Smooth muscle cell (in vitro differentiated cells): ENCODE data around the gene PTPRN2. TPM values are rescaled to one million over a fixed set of nuclear protein-coding genes. Genes with fewer than 3 reads are reported as not detected.

ENCODE experiments used
- DNase-seq: peaks from one replicate; lab custom pipeline; 2025; ENCODE audit not compliant: unreplicated experiment; lab: John Stamatoyannopoulos, UW
- H2AFZ ChIP-seq: fragments of 200-600 bp; sonication (generic); 2 replicates; pipeline ENCODE4 v1.6.0; 2016; ENCODE audit warnings: antibody characterized with exemption, low read depth, mild to moderate bottlenecking
- H3F3A ChIP-seq: fragments of 200-600 bp; sonication (generic); 2 replicates; pipeline ENCODE4 v1.6.0; 2017; ENCODE audit warnings: antibody characterized with exemption, low read depth
- H3K27ac ChIP-seq: fragments of 200-600 bp; sonication (generic); 2 replicates; pipeline ENCODE4 v1.5.1; 2016; ENCODE audit warnings: low read depth, mild to moderate bottlenecking
- H3K27me3 ChIP-seq: fragments of 200-600 bp; sonication (generic); 2 replicates; pipeline ENCODE4 v1.6.1; 2016; ENCODE audit warnings: low read depth, mild to moderate bottlenecking
- H3K36me3 ChIP-seq: fragments of 200-600 bp; sonication (generic); 2 replicates; pipeline ENCODE4 v1.5.1; 2016; ENCODE audit warnings: low read depth
- H3K4me1 ChIP-seq: fragments of 200-600 bp; sonication (generic); 2 replicates; pipeline ENCODE4 v1.5.1; 2016; ENCODE audit warnings: low read depth
- H3K4me2 ChIP-seq: fragments of 200-600 bp; sonication (generic); 2 replicates; pipeline ENCODE4 v1.6.0; 2016; ENCODE audit warnings: mild to moderate bottlenecking
- H3K4me3 ChIP-seq: fragments of 200-600 bp; sonication (generic); 2 replicates; pipeline ENCODE4 v1.5.1; 2016; ENCODE audit warnings: mild to moderate bottlenecking
- H3K79me2 ChIP-seq: fragments of 200-600 bp; sonication (generic); 2 replicates; pipeline ENCODE4 v1.6.0; 2016; ENCODE audit warnings: low read depth, mild to moderate bottlenecking
- H3K9ac ChIP-seq: fragments of 200-600 bp; sonication (generic); 2 replicates; pipeline ENCODE4 v1.6.0; 2016; ENCODE audit warnings: low read depth
- H3K9me3 ChIP-seq: fragments of 200-600 bp; sonication (generic); replicated peaks from 2 replicates; pipeline ENCODE4 v1.5.1; 2016; ENCODE audit warnings: low read depth
- H4K20me1 ChIP-seq: fragments of 200-600 bp; sonication (generic); 2 replicates; pipeline ENCODE4 v1.6.0; 2016; ENCODE audit warnings: low read depth
- WGBS: methylation state at CpG from one replicate; pipeline ENCODE4 v1.1.7; 2016; ENCODE audit warnings: low lambda C conversion rate; 5-methylcytosine and 5-hydroxymethylcytosine counted together
- polyA plus RNA-seq: library from polyadenylated mRNA; unstranded; fragments of >200 nt; fragmentation: Nextera tagmentation; extraction: Ambion mirVana; gene quantifications from 2 replicates; pipeline ENCODE4 v1.2.1, GENCODE V29; 2016
- total RNA-seq: library from RNA; depleted of rRNA; stranded (reverse); fragments of >200 nt; gene quantifications from 2 replicates; pipeline ENCODE4 v1.2.3, GENCODE V29; 2014
- TF ChIP-seq, protein P1 (sequence below): fragments of 200-600 bp; sonication (generic); IDR thresholded peaks from 2 replicates; pipeline ENCODE4 v1.5.1; 2017; ENCODE audit warnings: borderline replicate concordance, mild to moderate bottlenecking, antibody characterized with exemption; ENCODE audit not compliant: insufficient read depth, poor library complexity, severe bottlenecking

Gene PTPRN2
- total and polyA plus RNA-seq, 2 experiments from 2014 or later, result 0.09 to 0.87 TPM

DNA sequence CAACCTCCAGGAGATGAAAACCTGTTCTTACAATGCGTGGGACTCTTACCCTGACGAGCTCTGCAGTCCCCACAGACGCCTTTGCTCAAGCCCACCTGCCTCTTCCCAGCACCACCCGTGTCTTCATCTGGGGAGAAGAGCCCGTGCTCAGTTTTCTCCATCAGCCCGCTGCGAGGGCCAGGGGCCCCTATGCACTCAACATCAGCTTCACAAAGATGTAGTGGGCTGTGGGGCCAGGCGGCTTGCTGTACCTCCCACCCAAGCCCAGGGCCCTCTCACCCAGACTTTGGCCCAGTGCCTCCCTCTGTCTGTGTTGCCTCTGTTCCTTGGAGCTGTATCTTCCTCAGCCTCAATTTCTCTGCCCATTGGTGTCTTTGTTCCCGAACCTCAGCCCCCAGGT is 814.3 kb downstream of the PTPRN2 start:
- DNase-seq, result no peak
- no peak overlapping the region for H3K4me3 ChIP-seq
- H3K9me3 ChIP-seq, result no peaks in the 10 kb centered on the region
- no peak overlapping the region for H3K9ac ChIP-seq
- H2AFZ ChIP-seq, result no peak overlapping the region
- H3K4me1 ChIP-seq, result no peaks in the 10 kb centered on the region
- 92% methylated on average over 9 of the region's 9 CpGs for WGBS
- H3K4me2 ChIP-seq, result no peak overlapping the region
- peaks cover 5% of the 10 kb centered on the region for H3K27me3 ChIP-seq
- TF ChIP-seq, protein P1, sequence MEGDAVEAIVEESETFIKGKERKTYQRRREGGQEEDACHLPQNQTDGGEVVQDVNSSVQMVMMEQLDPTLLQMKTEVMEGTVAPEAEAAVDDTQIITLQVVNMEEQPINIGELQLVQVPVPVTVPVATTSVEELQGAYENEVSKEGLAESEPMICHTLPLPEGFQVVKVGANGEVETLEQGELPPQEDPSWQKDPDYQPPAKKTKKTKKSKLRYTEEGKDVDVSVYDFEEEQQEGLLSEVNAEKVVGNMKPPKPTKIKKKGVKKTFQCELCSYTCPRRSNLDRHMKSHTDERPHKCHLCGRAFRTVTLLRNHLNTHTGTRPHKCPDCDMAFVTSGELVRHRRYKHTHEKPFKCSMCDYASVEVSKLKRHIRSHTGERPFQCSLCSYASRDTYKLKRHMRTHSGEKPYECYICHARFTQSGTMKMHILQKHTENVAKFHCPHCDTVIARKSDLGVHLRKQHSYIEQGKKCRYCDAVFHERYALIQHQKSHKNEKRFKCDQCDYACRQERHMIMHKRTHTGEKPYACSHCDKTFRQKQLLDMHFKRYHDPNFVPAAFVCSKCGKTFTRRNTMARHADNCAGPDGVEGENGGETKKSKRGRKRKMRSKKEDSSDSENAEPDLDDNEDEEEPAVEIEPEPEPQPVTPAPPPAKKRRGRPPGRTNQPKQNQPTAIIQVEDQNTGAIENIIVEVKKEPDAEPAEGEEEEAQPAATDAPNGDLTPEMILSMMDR, result no peak
- H3K79me2 ChIP-seq, result no peaks in the 10 kb centered on the region
- no peak overlapping the region for H3K27ac ChIP-seq
- H3F3A ChIP-seq, result no peaks in the 10 kb centered on the region
- no peaks in the 10 kb centered on the region for H3K36me3 ChIP-seq
- no peaks in the 10 kb centered on the region for H4K20me1 ChIP-seq

DNA sequence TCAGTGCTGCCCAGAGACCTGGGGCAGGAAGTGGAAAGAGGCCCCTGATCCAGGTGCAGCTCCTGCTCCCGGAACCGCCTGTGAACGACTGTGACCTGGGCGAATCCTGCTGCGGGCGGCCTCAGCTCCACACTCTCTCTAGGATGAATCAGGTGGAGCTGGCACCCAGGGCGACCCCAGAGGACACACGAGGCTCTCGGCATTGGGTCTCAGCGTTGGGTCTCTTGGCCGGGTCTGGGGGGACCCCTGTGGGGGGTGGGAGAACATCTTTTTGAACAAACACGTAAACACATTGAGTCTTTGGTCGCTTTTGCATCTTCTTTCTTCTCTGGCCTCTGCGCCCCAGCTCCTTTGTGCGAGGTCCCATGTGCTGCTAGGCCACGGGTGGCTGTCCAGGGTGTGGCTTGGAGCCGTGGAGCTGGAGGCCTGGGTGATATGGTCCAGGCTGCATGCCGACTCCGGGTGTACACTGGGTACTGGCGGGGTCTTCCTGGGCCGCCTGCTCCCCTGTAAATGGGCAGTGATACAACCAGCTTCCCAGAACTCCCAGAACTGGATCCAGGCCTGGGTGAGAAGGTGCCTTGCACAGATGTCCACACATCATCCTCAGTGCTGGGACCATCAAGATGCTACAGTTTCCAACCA is 815.0 kb downstream of the PTPRN2 start:
- no peak overlapping the region for H3K4me3 ChIP-seq

DNA sequence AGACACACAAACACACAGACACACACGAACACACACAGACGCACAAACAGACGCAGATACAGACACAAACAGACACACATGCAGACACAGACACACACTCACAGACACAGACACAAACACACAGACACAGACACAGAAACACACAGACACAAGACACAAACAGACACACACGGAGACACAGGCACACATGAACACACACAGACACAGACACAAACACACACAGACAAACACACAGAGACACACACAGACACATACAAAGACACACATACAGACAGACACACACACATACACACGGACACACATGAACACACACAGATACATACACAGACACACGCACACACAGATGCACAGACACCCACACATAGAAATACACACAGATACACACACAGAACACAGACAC is 815.9 kb downstream of the PTPRN2 start:
- Histone ChIP-seq H4K20me1 (no peaks in the 10 kb centered on the region), H3K36me3 (no peaks in the 10 kb centered on the region), H3K9ac (no peak overlapping the region), H3K4me3 (no peak overlapping the region), H3K9me3 (no peaks in the 10 kb centered on the region), H2AFZ (no peak overlapping the region), H3K79me2 (no peaks in the 10 kb centered on the region), H3K27ac (no peak overlapping the region), H3K4me2 (no peak overlapping the region), H3K27me3 (no peaks in the 10 kb centered on the region), H3F3A (no peaks in the 10 kb centered on the region), H3K4me1 (no peaks in the 10 kb centered on the region)
- DNase-seq, result no peak
- WGBS, result 95% methylated on average over 6 of the region's 6 CpGs
- TF ChIP-seq, protein P1, result no peak

More for the DNA sequence above, 815.0 kb downstream of the PTPRN2 start:
- H2AFZ ChIP-seq, result no peak overlapping the region
- peaks cover 5% of the 10 kb centered on the region for H3K27me3 ChIP-seq
- H3K9me3 ChIP-seq, result no peaks in the 10 kb centered on the region
- 88% methylated on average over 21 of the region's 21 CpGs for WGBS
- TF ChIP-seq, protein P1, result no peak
- DNase-seq, result no peak
- H3K27ac ChIP-seq, result no peak overlapping the region
- H3F3A ChIP-seq, result no peaks in the 10 kb centered on the region
- no peak overlapping the region for H3K4me2 ChIP-seq
- H3K9ac ChIP-seq, result no peak overlapping the region
- H3K4me1 ChIP-seq, result no peaks in the 10 kb centered on the region
- H3K36me3 ChIP-seq, result no peaks in the 10 kb centered on the region
- no peaks in the 10 kb centered on the region for H4K20me1 ChIP-seq
- H3K79me2 ChIP-seq, result no peaks in the 10 kb centered on the region

DNA sequence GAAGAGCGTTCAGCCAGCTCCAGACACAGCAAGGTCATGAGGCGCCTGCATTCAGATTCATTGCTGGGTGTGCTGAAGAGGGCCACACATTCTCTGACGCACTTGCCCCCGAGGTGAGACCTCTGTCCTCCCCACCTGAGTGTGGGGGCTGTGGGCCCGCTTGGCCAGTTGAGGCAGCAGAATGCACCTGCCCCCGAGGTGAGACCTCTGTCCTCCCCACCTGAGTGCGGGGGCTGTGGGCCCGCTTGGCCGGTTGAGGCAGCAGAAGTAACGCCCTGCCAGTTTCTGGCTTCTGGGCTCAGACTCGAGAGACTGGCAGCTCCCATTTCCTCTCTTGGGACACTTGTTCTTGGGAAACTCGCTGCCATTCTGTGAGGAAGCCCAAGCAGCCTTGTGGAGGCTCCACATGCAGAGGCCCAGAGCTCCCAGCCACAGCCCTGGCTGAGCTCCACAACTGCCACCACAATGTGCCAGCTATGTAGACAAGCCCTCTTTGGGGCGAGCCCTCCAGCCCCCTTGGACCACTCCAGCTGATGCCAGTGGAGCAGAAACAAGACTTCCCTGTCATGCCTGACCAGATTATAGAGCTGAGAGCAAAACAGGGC is 816.8 kb downstream of the PTPRN2 start:
- WGBS, result 92% methylated on average over 13 of the region's 13 CpGs

More for the DNA sequence above, 816.8 kb downstream of the PTPRN2 start:
- TF ChIP-seq, protein P1, result no peak
- Histone ChIP-seq H3K36me3 (no peaks in the 10 kb centered on the region), H3K27me3 (no peaks in the 10 kb centered on the region), H4K20me1 (no peaks in the 10 kb centered on the region), H3F3A (no peaks in the 10 kb centered on the region), H3K79me2 (no peaks in the 10 kb centered on the region), H3K9ac (no peak overlapping the region), H2AFZ (no peak overlapping the region), H3K27ac (no peak overlapping the region), H3K4me1 (no peaks in the 10 kb centered on the region), H3K4me2 (no peak overlapping the region), H3K4me3 (no peak overlapping the region), H3K9me3 (no peaks in the 10 kb centered on the region)
- no peak for DNase-seq
